NT2/D1 (cell line): ENCODE measurements around the gene GALNT12.

Source experiments
- YY1 ChIP-seq: IDR thresholded peaks from 2 replicates; pipeline ENCODE4 v1.6.1; 2011; ENCODE audit not compliant: insufficient read length, insufficient read depth
- ZNF274 ChIP-seq: IDR thresholded peaks from 2 replicates; pipeline ENCODE4 v1.6.1; 2011; ENCODE audit warnings: mild to moderate bottlenecking, low read depth, low read length

DNA sequence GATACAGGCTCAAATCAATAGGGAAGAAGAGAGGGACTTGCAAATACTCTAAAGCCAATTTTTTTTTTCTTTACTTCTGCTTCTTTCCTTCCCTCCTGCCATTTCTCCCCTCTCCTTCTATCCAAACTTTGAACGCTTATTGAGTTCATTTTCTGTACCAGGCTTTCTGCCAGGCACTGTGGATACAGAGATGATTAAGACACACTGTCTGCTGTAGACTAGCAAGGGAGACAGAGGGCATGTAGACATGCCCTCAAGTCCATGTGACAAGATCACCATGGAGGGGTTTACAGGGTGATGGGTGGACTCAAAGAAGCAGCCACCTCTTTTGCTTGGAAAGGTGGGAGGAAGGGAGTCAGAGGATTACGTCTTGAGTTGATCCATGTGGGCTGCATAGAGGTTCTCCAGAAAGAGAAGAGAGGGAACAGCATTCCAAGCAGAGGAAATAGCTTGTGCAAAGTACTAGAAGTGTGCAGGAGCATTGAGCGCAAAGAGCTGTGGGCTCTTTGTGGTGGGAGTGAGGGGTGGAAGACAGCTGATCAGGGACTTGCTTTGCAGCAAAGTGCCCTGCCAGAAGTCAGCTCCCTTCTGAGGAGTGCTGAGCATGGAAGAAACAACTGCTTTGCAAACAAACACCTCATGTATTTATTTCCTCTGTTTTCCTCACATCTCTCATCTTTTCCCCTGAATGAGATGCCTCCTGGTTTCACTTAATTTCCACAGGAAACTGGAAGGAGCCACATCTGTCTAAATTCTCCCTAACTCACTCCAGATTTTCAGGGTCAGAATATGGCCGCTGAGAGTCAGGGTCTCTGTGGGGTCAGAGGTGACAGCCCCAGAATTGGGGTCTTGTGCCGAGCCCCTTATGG is 71.9 kb downstream of the GALNT12 start:
- TF ChIP-seq YY1 (no peak), ZNF274 (no peak)
